GM10266 (cell line): ENCODE data around the gene SIDT1.

ENCODE experiments used
- DNase-seq: peaks from one replicate; pipeline ENCODE4 v3.0.0; 2012; ENCODE audit errors: extremely low spot score
- CTCF ChIP-seq: IDR thresholded peaks from 2 replicates; pipeline ENCODE4 v1.5.1; 2012; ENCODE audit warnings: mild to moderate bottlenecking, low read depth; ENCODE audit not compliant: control insufficient read depth, insufficient read depth; ENCODE audit errors: missing control alignments

SIDT1 gene

GRCh38 chr3:113556316-113556945 lies 24.1 kb downstream of the SIDT1 start:
- no peak for TF ChIP-seq CTCF
- DNase-seq = no peak

- no peak for TF ChIP-seq CTCF
- DNase-seq = no peak
These were observed 24.6 kb downstream of the SIDT1 start for GRCh38 chr3:113556946-113557335.

- TF ChIP-seq CTCF = no peak
- no peak for DNase-seq
These were observed 25.0 kb downstream of the SIDT1 start for GRCh38 chr3:113557374-113557773.

- DNase-seq = no peak
- no peak for TF ChIP-seq CTCF
These were observed 26.7 kb downstream of the SIDT1 start for GRCh38 chr3:113559009-113559408.

- no peak for DNase-seq
- TF ChIP-seq CTCF = no peak
These were observed 27.9 kb downstream of the SIDT1 start for GRCh38 chr3:113560271-113560670.

- no peak for DNase-seq
- TF ChIP-seq CTCF = no peak
These were observed 28.7 kb downstream of the SIDT1 start for GRCh38 chr3:113560831-113561623.

- TF ChIP-seq CTCF = no peak
- no peak for DNase-seq
These were observed 33.2 kb downstream of the SIDT1 start for GRCh38 chr3:113565555-113565954.
